Hypothalamus (tissue), 51 donors: ENCODE measurements around the gene SRGN.

Experiments
- DNase-seq, 51 donors: peaks; one replicate each; lab custom pipeline; 2025; lab: John Stamatoyannopoulos, UW

The SRGN gene

GRCh38 chr10:69060127-69060798, 27.6 kb upstream of the SRGN start:
- no peak for DNase-seq

DNA sequence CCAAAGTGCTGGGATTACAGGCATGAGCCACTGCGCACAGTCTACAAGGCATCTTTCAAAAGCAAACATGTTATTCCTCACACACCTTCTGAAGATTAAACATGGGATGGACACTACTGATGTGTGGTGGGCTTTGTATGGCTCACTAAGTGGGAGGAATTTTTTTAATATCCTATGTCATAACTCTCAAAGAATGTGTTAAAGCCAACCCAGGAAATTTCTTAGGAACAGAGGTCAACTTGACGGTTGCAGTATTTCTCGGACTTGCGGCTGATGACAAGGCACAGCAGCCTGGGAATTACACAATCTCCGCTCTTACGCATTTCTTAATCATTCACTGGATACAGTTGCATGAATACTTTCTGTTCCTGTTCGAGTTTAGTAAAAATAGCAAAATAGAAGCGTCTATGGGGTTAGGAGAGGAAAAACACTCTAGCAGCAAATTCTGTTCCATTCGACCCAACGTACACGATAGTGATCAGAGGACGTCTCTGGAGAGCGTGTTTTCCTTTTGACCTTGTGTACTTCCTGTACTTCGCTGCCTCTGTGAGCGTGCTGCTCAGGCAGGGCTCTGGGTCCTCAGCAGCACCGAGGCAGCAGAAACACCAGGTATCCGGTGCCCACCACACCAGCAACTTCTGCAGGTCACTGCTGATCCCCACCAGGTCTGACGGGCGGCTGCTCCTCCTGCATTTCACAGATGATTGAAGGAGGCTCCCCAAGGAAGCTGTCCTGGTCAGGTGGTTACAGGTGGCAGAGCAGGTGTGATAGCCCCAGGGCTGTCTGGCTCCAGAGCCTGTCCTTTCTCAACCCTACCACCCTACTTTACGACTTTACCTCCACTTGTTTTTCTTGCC, 26.4 kb upstream of the SRGN start:
- DNase-seq, result peak in 6 of 51 donors; percentile 3 to 59 (median 24)

DNA sequence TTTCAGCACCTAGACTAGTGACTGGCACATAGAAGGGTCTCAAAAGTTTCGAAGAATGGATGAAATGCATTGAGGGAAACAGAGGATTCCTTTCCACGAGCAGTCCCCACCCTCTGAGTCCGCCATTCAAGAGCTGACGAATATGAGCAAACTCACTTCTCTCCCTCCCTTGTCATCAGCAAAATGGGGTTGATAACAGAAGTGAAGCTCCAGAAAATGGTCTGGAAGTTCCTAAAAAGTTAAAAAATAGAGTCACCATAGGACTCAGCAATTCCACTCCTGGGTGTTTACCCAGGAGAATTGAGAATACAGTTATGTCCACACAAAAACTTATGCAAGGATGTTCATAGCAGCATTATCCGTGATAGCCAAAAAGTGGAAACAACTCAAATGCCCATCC, 25.0 kb upstream of the SRGN start:
- no peak for DNase-seq

- no peak for DNase-seq
Measured at GRCh38 chr10:69064762-69065328, 23.1 kb upstream of the SRGN start.

- peak in 2 of 51 donors; percentile 14 to 38 for DNase-seq
Measured at GRCh38 chr10:69065406-69066361, 22.2 kb upstream of the SRGN start.

GRCh38 chr10:69067189-69067588, 20.7 kb upstream of the SRGN start:
- no peak for DNase-seq

- no peak for DNase-seq
Measured at GRCh38 chr10:69068549-69068948, 19.4 kb upstream of the SRGN start.

DNA sequence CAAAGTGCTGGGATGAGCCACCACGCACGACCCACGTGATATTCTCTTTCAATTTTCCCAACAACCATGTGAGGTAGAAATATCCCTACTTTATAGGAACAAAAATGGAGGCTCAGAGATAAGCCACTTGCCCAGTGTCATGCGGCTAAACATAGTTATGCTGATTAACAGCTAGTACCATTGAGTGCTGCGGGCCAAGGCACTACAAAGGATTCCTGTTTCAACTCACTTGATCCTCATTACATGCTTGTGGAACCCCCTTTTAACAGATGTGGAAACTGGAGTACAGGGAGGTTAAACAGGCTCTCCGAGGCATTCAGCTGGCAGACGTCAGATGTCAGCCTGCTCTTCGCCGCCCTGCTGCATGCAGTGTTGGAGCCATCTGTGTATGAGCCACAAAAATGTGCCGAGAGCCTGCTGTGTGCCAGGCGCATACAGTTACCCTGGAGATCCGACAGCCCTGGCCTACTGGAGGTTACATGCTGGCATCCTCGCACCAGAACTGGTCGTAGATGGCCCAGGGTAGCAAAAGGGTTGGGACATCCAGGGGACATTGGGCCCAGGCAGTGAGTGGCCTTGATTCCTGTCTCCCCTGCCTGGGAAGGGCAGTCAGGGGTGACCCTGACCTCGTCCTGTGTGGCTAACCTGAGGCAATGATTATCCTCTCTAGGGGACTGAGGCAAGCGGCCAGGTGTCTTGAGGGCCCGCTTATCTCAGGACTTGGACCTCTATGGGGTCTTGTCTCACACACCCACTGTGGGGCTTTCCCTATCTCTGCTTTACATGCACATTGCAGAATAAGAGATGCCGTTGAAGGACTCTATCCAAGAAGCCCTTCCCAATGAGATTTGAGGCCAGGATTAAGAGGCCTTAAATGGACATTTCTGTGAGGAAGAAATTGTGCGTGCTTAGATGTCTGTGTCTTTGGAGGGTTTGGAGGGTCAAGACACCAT, 18.5 kb upstream of the SRGN start:
- DNase-seq, result no peak

GRCh38 chr10:69070951-69071350, 17.0 kb upstream of the SRGN start:
- no peak for DNase-seq

GRCh38 chr10:69071610-69072009, 16.3 kb upstream of the SRGN start:
- DNase-seq, result no peak

- DNase-seq, result no peak
Measured at GRCh38 chr10:69073026-69073425, 14.9 kb upstream of the SRGN start.

DNA sequence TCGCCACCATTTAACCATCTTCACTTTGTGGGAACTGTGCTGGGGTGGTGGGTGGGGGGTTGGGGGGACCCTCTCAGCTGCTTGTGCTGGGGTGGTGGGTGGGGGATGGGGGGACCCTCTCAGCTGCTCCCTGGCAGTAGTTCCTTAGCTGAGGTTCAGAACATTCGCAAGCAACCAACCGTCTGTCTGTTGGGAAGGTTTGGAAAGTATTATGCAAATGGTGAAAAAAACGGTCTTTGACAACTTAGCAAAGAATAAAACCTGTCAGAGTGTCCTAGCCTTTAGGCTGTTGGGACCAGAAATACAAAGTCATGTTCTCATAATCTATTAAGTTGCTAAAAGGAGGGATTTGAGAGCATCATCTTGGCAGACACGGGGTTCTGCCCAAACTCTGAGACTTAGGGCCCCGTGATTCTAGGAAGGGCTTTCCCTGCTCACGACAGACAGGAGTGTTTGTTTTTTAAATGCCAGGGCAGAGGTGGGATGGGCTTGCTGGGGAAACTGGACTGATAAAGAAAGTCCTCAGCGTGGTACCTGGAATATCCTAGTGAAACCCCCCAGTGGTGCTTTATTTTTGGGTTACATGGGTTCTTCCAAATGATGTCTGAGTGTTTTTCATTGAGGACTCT, 14.1 kb upstream of the SRGN start:
- no peak for DNase-seq

DNA sequence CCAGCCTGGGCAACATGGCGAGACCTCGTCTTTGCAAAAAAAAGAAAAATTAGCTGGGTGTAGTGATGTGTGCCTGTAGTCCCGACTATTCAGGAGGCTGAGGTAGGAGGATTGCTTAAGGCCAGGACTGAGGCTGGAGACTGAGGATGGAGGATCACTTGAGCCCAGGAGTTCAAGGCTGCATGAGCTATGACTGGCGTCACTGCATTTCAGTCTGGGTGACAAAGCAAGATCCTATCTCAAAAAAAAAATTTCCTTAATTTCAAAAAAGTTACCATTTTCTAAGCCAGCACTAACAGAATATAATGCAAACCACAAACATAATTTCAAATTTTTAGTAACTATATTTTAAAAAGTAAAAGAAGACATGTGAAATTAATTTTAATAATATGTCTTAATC, 13.4 kb upstream of the SRGN start:
- DNase-seq, result no peak

GRCh38 chr10:69075431-69075830, 12.5 kb upstream of the SRGN start:
- DNase-seq, result no peak

DNA sequence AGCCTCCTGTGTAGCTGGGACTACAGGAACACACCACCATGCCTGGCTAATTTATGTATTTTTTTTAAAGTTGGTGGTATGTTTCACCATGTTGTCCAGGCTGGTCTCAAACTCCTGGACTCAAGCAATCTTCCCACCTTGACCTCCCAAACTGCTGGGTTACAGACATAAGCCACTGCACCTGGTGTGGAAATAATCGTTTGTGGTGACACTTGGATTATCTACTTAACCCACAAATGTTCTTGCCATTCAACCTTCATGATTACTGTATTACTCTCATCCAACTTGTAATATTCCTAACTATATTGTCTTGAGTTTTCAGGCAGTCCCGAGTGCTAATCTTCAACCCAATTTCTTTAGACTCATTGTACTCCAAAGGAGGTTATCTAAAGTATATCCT, 9.6 kb upstream of the SRGN start:
- no peak for DNase-seq

DNA sequence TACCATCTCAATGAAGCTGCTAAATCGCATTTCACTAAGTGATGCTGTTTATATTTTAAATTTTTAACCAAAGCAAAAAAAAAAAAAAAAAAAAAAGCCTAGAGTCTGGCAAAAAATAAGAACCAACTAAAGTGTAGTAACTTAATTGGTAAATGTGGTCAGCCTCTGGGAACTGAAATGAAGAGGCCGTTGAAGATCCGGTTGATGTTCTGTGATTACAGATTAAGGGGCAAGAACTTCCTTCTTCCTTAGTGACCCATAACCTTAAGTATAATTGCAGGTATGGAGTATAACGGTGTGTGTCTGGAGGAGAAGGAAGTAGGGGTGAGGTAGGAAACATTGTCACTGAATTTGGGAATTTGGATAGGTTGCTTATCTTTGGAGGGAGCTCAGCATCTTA, 7.7 kb upstream of the SRGN start:
- no peak for DNase-seq

DNA sequence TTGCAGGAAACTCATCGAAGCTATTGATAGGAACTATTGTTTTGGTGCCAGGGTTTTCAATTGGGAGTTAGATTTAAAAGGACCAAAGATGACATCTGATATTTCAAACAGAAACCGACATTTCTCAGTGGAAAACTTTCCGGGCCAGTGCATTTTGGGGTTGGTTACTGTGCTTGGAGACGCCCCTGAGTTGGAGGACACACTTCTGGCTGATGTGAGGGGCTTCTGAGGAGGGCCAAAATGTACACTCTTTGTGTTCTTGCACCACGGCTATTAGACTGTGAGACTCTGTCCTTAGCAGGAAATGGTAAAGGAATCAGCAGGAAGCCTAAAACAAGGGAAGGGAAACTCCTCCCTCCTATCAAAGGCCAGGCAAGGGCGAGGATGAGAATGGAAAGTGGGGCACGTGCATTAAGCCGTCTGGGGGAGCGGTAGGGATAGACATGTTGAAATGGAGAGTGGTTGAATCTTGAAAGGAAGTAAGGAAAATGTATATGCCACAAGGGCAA, 1.8 kb upstream of the SRGN start:
- DNase-seq, result no peak

DNA sequence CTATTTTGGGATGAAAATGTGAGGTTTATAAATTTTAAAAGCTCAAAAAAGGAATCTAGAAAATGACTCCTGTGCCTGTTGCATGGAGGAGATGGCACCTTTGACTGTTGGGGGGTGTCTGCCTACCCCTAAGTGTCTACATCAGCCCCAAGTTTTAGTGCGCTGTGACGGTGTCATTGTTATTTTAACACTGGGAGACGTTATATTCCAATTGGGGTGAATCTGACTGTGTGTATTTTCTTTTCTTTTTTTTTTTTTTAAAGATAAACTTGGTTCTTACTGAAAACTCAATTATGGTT, 517 bp downstream of the SRGN start:
- DNase-seq, result no peak
